Lower leg skin (tissue), 3 donors: ENCODE measurements around the gene CABLES1.

Experiments
- CTCF ChIP-seq, 3 donors: fragments of 450-650 bp; IDR thresholded peaks; one replicate each; pipeline ENCODE4 v1.5.1; 2016; ENCODE audit warnings: antibody characterized with exemption in 3 of 3, mild to moderate bottlenecking in 3 of 3, moderate library complexity in 2 of 3
- POLR2A ChIP-seq, 2 donors: fragments of 450-650 bp; IDR thresholded peaks; one replicate each; pipeline ENCODE4 v1.6.1; 2016 to 2017; ENCODE audit warnings: antibody characterized with exemption in 2 of 2, mild to moderate bottlenecking in 1 of 2, moderate library complexity in 1 of 2

GRCh38 chr18:23177433-23178072 lies 42.3 kb downstream of the CABLES1 start:
- TF ChIP-seq CTCF (IDR thresholded peaks at IDR 0.05) (no peak), POLR2A (IDR thresholded peaks at IDR 0.05) (no peak)
